Dendritic cell treated with granulocyte-macrophage colony-stimulating factor and Interleukin-4, amounts not matched to agents 40 ng/mL and 50 ng/mL, for 4 days (primary cell): ENCODE data around the gene CST11.
"Not testable (repeated sequence)": the region's sequence is repeated elsewhere in the genome, so short reads cannot be mapped to it uniquely, and the experiment has no call there.

ENCODE experiments used
- H3K27ac Mint-ChIP-seq: one replicate; pipeline ENCODE4 v1.8.0; 2022; ENCODE audit warnings: mild to moderate bottlenecking, mixed read lengths
- H3K27me3 Mint-ChIP-seq: one replicate; pipeline ENCODE4 v1.8.0; 2022; ENCODE audit warnings: mild to moderate bottlenecking, mixed read lengths
- H3K36me3 Mint-ChIP-seq: one replicate; pipeline ENCODE4 v1.8.0; 2022; ENCODE audit warnings: low read depth, mixed read lengths
- H3K4me1 Mint-ChIP-seq: one replicate; pipeline ENCODE4 v1.8.0; 2022; ENCODE audit warnings: low read depth, mixed read lengths
- H3K4me3 Mint-ChIP-seq: one replicate; pipeline ENCODE4 v1.8.0; 2022; ENCODE audit warnings: mild to moderate bottlenecking, moderate library complexity, mixed read lengths
- H3K9me3 Mint-ChIP-seq: one replicate; pipeline ENCODE4 v1.8.0; 2022; ENCODE audit warnings: mixed read lengths
- intact Hi-C: fragments of 100-400 bp; cut with micrococcal nuclease; formaldehyde crosslinking; loops from one replicate; pipeline ENCODE4 v1.15.0; 2022

Gene CST11

DNA sequence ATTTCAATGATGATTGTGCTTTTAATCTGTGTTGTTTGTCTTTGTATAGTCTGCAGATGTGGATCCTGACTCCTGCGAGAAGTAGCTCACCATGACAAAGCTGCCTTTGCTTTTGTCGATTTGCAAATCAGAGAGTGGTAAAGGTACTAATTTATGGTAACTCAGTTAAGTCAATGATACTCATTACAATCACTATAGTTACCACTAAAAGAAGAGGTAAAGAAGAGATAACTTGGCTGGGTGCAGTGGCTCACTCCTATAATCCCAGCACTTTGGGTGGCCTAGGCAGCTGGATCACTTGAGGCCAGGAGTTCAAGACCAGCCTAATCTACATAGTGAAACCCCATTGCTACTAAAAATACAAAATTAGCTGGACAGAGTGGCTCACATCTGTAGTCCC, 20.6 kb upstream of the CST11 start:
- H3K9me3 Mint-ChIP-seq, H3K4me1 Mint-ChIP-seq, H3K27me3 Mint-ChIP-seq, H3K36me3 Mint-ChIP-seq, H3K4me3 Mint-ChIP-seq, intact Hi-C loops, H3K27ac Mint-ChIP-seq: not testable (repeated sequence)

GRCh38 chr20:23472306-23472705, 19.6 kb upstream of the CST11 start:
- peaks cover 11% of the 10 kb centered on the region for H3K9me3 Mint-ChIP-seq
- H3K27me3 Mint-ChIP-seq, H3K4me3 Mint-ChIP-seq, H3K4me1 Mint-ChIP-seq, H3K27ac Mint-ChIP-seq, H3K36me3 Mint-ChIP-seq, intact Hi-C loops: not testable (repeated sequence)

DNA sequence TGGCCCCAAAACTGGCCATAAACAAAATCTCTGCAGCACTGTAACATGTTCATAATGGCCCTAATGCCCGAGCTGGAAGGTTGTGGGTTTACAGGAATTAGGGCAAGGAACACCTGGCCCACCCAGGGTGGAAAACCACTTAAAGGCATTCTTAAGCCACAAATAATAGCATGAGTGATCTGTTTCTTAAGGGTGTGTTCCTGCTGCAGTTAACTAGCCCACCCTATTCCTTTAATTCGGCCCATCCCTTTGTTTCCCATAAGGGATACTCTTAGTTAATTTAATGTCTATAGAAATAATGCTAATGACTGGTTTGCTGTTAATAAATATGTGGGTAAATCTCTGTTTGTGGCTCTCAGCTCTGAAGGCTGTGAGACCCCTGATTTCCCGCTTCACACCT, 14.3 kb upstream of the CST11 start:
- intact Hi-C loops, H3K36me3 Mint-ChIP-seq, H3K27ac Mint-ChIP-seq, H3K27me3 Mint-ChIP-seq, H3K4me1 Mint-ChIP-seq, H3K4me3 Mint-ChIP-seq: not testable (repeated sequence)
- H3K9me3 Mint-ChIP-seq: peaks cover 42% of the 10 kb centered on the region

DNA sequence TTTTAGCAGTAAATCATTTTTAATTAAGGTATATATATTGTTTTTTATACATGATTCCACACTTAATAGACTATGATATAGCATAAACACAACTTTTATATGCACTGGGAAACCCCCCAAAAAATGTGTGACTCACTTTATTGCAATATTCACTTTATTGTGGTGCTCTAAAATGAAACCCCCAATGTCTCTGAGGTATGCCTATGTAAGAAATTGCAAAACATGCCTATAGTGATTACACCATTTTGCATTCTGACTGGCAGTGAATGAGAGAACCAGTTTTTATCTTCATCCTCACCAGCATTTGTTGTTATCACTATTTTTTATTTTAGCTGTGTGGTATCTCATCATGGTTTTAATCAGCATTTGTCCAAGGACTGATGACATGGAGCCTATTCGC, 8.5 kb upstream of the CST11 start:
- peaks cover 20% of the 10 kb centered on the region for H3K9me3 Mint-ChIP-seq
- H3K36me3 Mint-ChIP-seq: no peaks in the 10 kb centered on the region
- intact Hi-C loops: no loop called here
- no peak overlapping the region for H3K4me3 Mint-ChIP-seq
- H3K27me3 Mint-ChIP-seq: peaks cover 5% of the 10 kb centered on the region
- H3K4me1 Mint-ChIP-seq: peaks cover 8% of the 10 kb centered on the region
- H3K27ac Mint-ChIP-seq: no peak overlapping the region

DNA sequence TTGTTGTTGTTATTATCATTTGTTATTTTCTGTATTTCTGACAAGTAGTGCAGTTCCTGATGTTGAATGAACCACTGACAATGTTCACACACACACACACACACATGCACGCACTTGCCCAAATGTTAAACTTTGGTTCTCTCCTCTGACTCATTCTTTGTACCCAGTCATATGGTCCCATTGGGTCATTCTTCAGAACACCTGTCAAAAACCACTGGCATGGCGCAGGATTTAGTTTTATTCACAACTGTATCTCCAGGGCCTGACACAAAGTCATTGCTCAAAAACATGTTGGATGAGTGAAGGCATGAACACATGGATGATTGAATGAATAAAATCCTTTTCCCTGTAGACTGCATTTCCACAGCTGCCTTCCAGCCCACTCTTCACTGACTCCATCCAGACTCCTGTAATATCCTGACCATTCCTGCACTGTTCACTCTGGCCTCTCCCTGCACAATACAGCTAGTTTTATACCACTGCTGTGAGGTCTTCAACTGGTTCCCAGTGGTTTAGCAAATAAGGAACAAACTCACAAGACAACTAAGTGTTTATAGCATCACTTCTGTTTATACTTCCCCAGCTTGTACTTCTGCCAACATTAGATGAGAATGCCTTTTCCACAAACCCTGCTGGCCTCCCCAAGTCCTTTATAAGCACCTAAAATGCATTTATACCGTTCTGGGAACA, 6.9 kb upstream of the CST11 start:
- Mint-ChIP-seq H3K36me3 (no peaks in the 10 kb centered on the region), H3K4me1 (peaks cover 8% of the 10 kb centered on the region), H3K4me3 (no peak overlapping the region), H3K27ac (peak overlapping the region; percentile 21), H3K27me3 (peaks cover 5% of the 10 kb centered on the region), H3K9me3 (peaks cover 4% of the 10 kb centered on the region)
- intact Hi-C loops: no loop called here

- no peak overlapping the region for H3K4me3 Mint-ChIP-seq
- H3K36me3 Mint-ChIP-seq: no peaks in the 10 kb centered on the region
- no peaks in the 10 kb centered on the region for H3K9me3 Mint-ChIP-seq
- H3K27me3 Mint-ChIP-seq: peaks cover 7% of the 10 kb centered on the region
- peaks cover 8% of the 10 kb centered on the region for H3K4me1 Mint-ChIP-seq
- intact Hi-C loops: no loop called here
- H3K27ac Mint-ChIP-seq: no peak overlapping the region
These were observed 4.2 kb upstream of the CST11 start for GRCh38 chr20:23456873-23457272.

DNA sequence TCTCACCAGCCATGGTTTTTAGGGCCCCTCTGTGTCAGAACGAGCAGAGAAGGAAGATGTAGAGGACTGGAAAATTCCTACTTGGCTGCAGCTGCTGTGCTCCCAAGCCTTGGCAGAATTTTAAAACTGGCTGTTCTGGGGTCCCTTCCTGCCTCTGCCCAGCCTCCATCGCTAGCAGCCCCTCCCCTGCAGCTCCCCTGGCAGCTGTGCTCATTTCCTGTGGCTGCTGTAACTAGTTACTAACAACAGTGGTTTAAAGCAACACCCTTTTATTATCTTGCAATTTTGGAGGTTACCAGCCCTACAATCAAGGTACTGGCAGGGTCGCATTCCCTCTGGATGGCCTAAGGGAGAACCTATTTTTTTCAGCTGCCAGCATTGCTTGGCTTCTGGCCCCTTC, 3.7 kb upstream of the CST11 start:
- no peak overlapping the region for H3K4me3 Mint-ChIP-seq
- no peak overlapping the region for H3K27ac Mint-ChIP-seq
- no peaks in the 10 kb centered on the region for H3K36me3 Mint-ChIP-seq
- peaks cover 8% of the 10 kb centered on the region for H3K4me1 Mint-ChIP-seq
- H3K27me3 Mint-ChIP-seq: peaks cover 10% of the 10 kb centered on the region
- intact Hi-C loops: no loop called here
- H3K9me3 Mint-ChIP-seq: no peaks in the 10 kb centered on the region

GRCh38 chr20:23455639-23456038, 3.0 kb upstream of the CST11 start:
- H3K27me3 Mint-ChIP-seq: peaks cover 12% of the 10 kb centered on the region
- no peak overlapping the region for H3K4me3 Mint-ChIP-seq
- intact Hi-C loops: no loop called here
- no peak overlapping the region for H3K27ac Mint-ChIP-seq
- H3K9me3 Mint-ChIP-seq: no peaks in the 10 kb centered on the region
- peaks cover 8% of the 10 kb centered on the region for H3K4me1 Mint-ChIP-seq
- H3K36me3 Mint-ChIP-seq: no peaks in the 10 kb centered on the region

DNA sequence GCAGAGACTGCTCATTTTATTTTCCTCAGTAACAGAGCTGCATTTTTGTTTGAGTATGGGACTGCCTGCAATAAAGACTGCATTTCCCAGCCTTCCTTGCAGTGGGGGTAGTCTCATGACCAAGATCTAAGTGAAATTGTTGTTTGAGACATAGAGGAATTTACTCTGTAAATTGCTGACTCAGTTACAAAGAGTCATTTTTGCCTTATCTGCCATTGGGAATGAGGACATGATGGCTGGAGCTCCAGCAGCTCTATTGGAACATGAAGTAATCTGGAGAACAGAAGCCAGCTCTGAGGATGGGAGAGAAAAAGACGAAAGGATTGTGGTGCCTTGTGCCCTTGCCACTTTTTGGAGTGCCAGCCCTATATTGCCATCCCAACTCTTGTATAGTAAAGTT, 2.1 kb upstream of the CST11 start:
- no peak overlapping the region for H3K4me3 Mint-ChIP-seq
- no peaks in the 10 kb centered on the region for H3K36me3 Mint-ChIP-seq
- no peak overlapping the region for H3K27ac Mint-ChIP-seq
- intact Hi-C loops: no loop called here
- H3K4me1 Mint-ChIP-seq: peaks cover 5% of the 10 kb centered on the region
- H3K9me3 Mint-ChIP-seq: no peaks in the 10 kb centered on the region
- peaks cover 12% of the 10 kb centered on the region for H3K27me3 Mint-ChIP-seq

GRCh38 chr20:23453549-23454543, 1.2 kb upstream of the CST11 start:
- Mint-ChIP-seq H3K36me3 (no peaks in the 10 kb centered on the region), H3K4me1 (peaks cover 6% of the 10 kb centered on the region), H3K27ac (no peak overlapping the region), H3K27me3 (peaks cover 12% of the 10 kb centered on the region), H3K4me3 (no peak overlapping the region), H3K9me3 (no peaks in the 10 kb centered on the region)
- intact Hi-C loops: no loop called here

- H3K27me3 Mint-ChIP-seq: peaks cover 12% of the 10 kb centered on the region
- H3K4me3 Mint-ChIP-seq: no peak overlapping the region
- intact Hi-C loops: no loop called here
- H3K9me3 Mint-ChIP-seq: no peaks in the 10 kb centered on the region
- H3K27ac Mint-ChIP-seq: no peak overlapping the region
- H3K36me3 Mint-ChIP-seq: no peaks in the 10 kb centered on the region
- H3K4me1 Mint-ChIP-seq: peaks cover 6% of the 10 kb centered on the region
These were observed 654 bp downstream of the CST11 start for GRCh38 chr20:23451956-23452487.

GRCh38 chr20:23450877-23451276, 1.8 kb downstream of the CST11 start:
- Mint-ChIP-seq H3K9me3 (no peaks in the 10 kb centered on the region), H3K4me3 (no peak overlapping the region), H3K4me1 (peaks cover 6% of the 10 kb centered on the region), H3K36me3 (no peaks in the 10 kb centered on the region), H3K27ac (no peak overlapping the region), H3K27me3 (peaks cover 8% of the 10 kb centered on the region)
- intact Hi-C loops: no loop called here

- H3K36me3 Mint-ChIP-seq: no peaks in the 10 kb centered on the region
These were observed 3.3 kb downstream of the CST11 start for GRCh38 chr20:23449421-23449820.

DNA sequence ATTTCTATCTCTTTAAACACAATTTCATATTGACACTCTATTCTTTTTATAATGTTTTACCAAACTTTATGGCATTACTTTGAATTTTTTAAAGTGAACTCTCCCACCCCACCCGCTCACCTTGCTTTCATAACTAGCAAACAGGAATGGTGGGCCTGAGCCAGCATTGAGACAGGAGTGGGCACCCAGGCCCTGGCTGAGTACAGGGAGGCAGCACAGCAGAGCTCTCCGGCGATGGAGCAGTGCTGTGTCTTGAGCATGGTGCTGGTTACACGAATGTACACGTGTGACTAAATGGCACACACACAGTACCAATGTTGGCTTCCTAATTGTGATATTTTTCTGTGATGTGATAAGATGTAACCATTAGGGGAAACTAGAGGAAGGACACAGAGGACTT, 4.5 kb downstream of the CST11 start:
- H3K4me3 Mint-ChIP-seq: no peak overlapping the region
- peaks cover 6% of the 10 kb centered on the region for H3K4me1 Mint-ChIP-seq
- H3K36me3 Mint-ChIP-seq: no peaks in the 10 kb centered on the region
- no peaks in the 10 kb centered on the region for H3K9me3 Mint-ChIP-seq
- H3K27ac Mint-ChIP-seq: no peak overlapping the region
- intact Hi-C loops: loop anchor here (10.0 kb wide), 1 partner anchor 753 kb away; no protein-coding TSS in a partner anchor
- peaks cover 8% of the 10 kb centered on the region for H3K27me3 Mint-ChIP-seq

More at GRCh38 chr20:23449421-23449820, 3.3 kb downstream of the CST11 start:
- no peak overlapping the region for H3K27ac Mint-ChIP-seq
- H3K9me3 Mint-ChIP-seq: no peaks in the 10 kb centered on the region
- intact Hi-C loops: loop anchor here (10.0 kb wide), 1 partner anchor 755 kb away; no protein-coding TSS in a partner anchor
- H3K27me3 Mint-ChIP-seq: peaks cover 8% of the 10 kb centered on the region
- H3K4me1 Mint-ChIP-seq: peaks cover 6% of the 10 kb centered on the region
- no peak overlapping the region for H3K4me3 Mint-ChIP-seq
